PC-3 (cell line): ENCODE data around the gene INPP5D. TPM values are rescaled to one million over a fixed set of nuclear protein-coding genes. Genes with fewer than 3 reads are reported as not detected.

Experiments used
- ATAC-seq: fragments of 200-7000 bp; cut with Tn5 transposase; 2 replicates; pipeline ENCODE4 v1.9.1; 2020; ENCODE audit warnings: mild to moderate bottlenecking, moderate library complexity
- BruUV-seq: library from RNA; stranded (reverse); fragments of 400-500 nt; replicated peaks from 2 replicates; lab custom pipeline; 2021; lab: Mats Ljungman, UMichigan
- CTCF ChIA-PET: fragments of 300-600 bp; sonication (Branson Sonifier 250); formaldehyde crosslinking; loops from one replicate; lab custom pipeline; 2022; ENCODE audit warnings: antibody characterized with exemption; lab: Charles Lee
- POLR2A ChIA-PET: fragments of 300-600 bp; sonication (Branson Sonifier 250); formaldehyde crosslinking; loops from one replicate; lab custom pipeline; 2022; ENCODE audit warnings: antibody characterized with exemption; ENCODE audit not compliant: unreplicated experiment; lab: Charles Lee
- DNase-seq: peaks from one replicate; pipeline ENCODE4 v3.0.0-alpha.2; 2015
- H2AFZ ChIP-seq: fragments of 300-600 bp; sonication (generic); 2 replicates; pipeline ENCODE4 v1.6.0; 2016; ENCODE audit warnings: antibody characterized with exemption, low read length
- H3F3A ChIP-seq: fragments of 300-600 bp; sonication (generic); one replicate; pipeline ENCODE4 v1.6.0; 2017; ENCODE audit warnings: antibody characterized with exemption, low read length, control low read depth, mild to moderate bottlenecking; ENCODE audit not compliant: unreplicated experiment
- H3K27ac ChIP-seq: fragments of 300-600 bp; sonication (generic); 2 replicates; pipeline ENCODE4 v1.5.1; 2016; ENCODE audit warnings: mild to moderate bottlenecking, low read length
- H3K27me3 ChIP-seq: fragments of 300-600 bp; sonication (generic); 2 replicates; pipeline ENCODE4 v1.6.1; 2016; ENCODE audit warnings: low read length, mixed read lengths
- H3K36me3 ChIP-seq: fragments of 300-600 bp; sonication (generic); 2 replicates; pipeline ENCODE4 v1.6.1; 2016; ENCODE audit warnings: low read depth, mixed run types, low read length, mixed read lengths
- H3K4me1 ChIP-seq: fragments of 300-600 bp; sonication (generic); 2 replicates; pipeline ENCODE4 v1.5.1; 2016; ENCODE audit warnings: low read length; ENCODE audit not compliant: insufficient read depth
- H3K4me2 ChIP-seq: fragments of 300-600 bp; sonication (generic); 2 replicates; pipeline ENCODE4 v1.6.0; 2016; ENCODE audit warnings: low read length
- H3K4me3 ChIP-seq: fragments of 300-600 bp; sonication (generic); 2 replicates; pipeline ENCODE4 v1.5.1; 2016; ENCODE audit warnings: mild to moderate bottlenecking, low read length, mixed read lengths
- H3K79me2 ChIP-seq: fragments of 300-600 bp; sonication (generic); 2 replicates; pipeline ENCODE4 v1.6.1; 2017; ENCODE audit warnings: low read length, mixed read lengths
- H3K9ac ChIP-seq: fragments of 300-600 bp; sonication (generic); 2 replicates; pipeline ENCODE4 v1.6.0; 2016; ENCODE audit warnings: mild to moderate bottlenecking, low read length
- H3K9me2 ChIP-seq: fragments of 300-600 bp; sonication (generic); replicated peaks from 2 replicates; pipeline ENCODE4 v1.6.1; 2016; ENCODE audit warnings: mixed run types, low read length, mixed read lengths
- H3K9me3 ChIP-seq: fragments of 300-600 bp; sonication (generic); 2 replicates; pipeline ENCODE4 v1.6.1; 2016; ENCODE audit warnings: low read length, mixed read lengths
- H4K20me1 ChIP-seq: fragments of 300-600 bp; sonication (generic); 2 replicates; pipeline ENCODE4 v1.6.1; 2016; ENCODE audit warnings: low read length, mixed read lengths
- EZH2 ChIP-seq: fragments of 300-600 bp; sonication (generic); IDR thresholded peaks from one replicate; pipeline ENCODE4 v1.6.1; 2017; ENCODE audit warnings: antibody characterized with exemption, mild to moderate bottlenecking, low read length; ENCODE audit not compliant: unreplicated experiment
- EZH2phosphoT487 ChIP-seq: fragments of 300-600 bp; sonication (generic); IDR thresholded peaks from 2 replicates; pipeline ENCODE4 v1.6.1; 2018; ENCODE audit warnings: mild to moderate bottlenecking, antibody characterized with exemption, low read length, borderline replicate concordance
- intact Hi-C: fragments of 100-400 bp; cut with micrococcal nuclease; formaldehyde crosslinking; loops from 2 replicates; pipeline ENCODE4 v1.9.0; 2023
- total RNA-seq: library from RNA; depleted of rRNA; stranded (reverse); fragments of >200 nt; gene quantifications from 2 replicates; pipeline ENCODE4 v1.2.3, GENCODE V29; 2014
- TF ChIP-seq, protein P1 (sequence below): fragments of 300-600 bp; sonication (generic); conservative IDR thresholded peaks from 2 replicates; pipeline ENCODE4 v1.5.1; 2017; ENCODE audit warnings: antibody characterized with exemption, low read depth, mild to moderate bottlenecking, low read length

Gene INPP5D
- total RNA-seq, 1 experiment from 2014 or later = 0.26 TPM

DNA sequence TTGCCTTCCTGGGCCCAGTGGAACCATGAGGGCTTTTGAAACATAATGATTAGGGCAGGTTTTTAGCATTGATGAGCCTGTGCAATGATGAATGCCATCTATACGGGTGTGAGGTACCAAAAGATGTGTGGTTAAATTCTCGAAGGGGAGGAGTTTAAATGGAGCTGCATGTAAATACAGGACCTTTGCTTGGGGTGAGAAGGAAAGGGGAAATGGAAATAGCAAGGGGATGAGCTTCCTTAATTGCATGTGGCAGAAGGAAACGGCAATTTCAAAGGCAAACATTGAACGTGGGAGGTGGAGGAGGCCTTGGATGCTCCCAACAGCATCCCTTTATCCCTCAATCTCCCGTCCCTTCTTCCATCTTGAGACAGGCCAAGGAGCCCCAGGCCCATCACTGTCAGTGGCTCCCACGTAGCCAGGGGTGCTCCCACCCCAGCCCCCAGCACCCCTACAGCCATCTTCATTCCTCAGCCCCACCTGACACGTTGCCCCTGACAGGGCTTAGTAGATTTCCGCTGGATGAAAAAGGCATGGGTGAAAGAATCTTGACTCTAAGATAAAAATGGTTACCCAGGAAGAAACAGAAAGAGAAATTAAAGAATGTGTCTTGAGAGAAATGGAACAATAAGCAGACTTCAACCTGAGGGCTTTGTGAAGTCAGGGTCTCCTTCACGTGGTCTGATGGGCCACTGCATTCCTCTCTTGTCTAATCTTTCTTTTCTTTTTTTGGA lies 32.5 kb downstream of the INPP5D start:
- Histone ChIP-seq H3K36me3 (no peaks in the 10 kb centered on the region), H3K4me3 (no peak overlapping the region), H2AFZ (no peak overlapping the region), H3K9ac (no peak overlapping the region), H3F3A (no peaks in the 10 kb centered on the region), H3K27me3 (no peaks in the 10 kb centered on the region), H3K9me3 (no peaks in the 10 kb centered on the region), H3K27ac (no peak overlapping the region), H3K4me1 (no peaks in the 10 kb centered on the region), H3K4me2 (no peak overlapping the region), H3K9me2 (no peaks in the 10 kb centered on the region), H3K79me2 (no peaks in the 10 kb centered on the region), H4K20me1 (no peaks in the 10 kb centered on the region)
- TF ChIP-seq, protein P1, sequence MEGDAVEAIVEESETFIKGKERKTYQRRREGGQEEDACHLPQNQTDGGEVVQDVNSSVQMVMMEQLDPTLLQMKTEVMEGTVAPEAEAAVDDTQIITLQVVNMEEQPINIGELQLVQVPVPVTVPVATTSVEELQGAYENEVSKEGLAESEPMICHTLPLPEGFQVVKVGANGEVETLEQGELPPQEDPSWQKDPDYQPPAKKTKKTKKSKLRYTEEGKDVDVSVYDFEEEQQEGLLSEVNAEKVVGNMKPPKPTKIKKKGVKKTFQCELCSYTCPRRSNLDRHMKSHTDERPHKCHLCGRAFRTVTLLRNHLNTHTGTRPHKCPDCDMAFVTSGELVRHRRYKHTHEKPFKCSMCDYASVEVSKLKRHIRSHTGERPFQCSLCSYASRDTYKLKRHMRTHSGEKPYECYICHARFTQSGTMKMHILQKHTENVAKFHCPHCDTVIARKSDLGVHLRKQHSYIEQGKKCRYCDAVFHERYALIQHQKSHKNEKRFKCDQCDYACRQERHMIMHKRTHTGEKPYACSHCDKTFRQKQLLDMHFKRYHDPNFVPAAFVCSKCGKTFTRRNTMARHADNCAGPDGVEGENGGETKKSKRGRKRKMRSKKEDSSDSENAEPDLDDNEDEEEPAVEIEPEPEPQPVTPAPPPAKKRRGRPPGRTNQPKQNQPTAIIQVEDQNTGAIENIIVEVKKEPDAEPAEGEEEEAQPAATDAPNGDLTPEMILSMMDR = no peak
- no peak for TF ChIP-seq EZH2
- TF ChIP-seq EZH2phosphoT487 = no peak
- ATAC-seq = no peak
- ChIA-PET POLR2A (no interaction called here), CTCF (no interaction called here)
- BruUV-seq = no TSS peak
- no peak for DNase-seq
- intact Hi-C loops = no loop called here

DNA sequence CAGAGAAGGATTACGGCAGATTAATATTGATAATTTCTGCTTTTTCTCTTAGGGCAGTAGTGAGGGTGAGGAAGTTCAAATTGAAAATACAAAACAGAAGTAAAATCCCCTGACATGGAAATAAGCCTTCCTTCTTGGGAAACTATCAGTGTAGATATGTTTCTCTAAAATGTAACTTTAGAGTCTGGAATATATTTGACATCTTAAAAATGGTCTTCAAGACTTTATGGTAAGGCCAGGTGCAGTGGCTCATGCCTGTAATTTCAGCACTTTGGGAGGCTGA lies 33.0 kb downstream of the INPP5D start:
- no peaks in the 10 kb centered on the region for H3K9me2 ChIP-seq
- H3K79me2 ChIP-seq = no peaks in the 10 kb centered on the region
- POLR2A ChIA-PET = no interaction called here
- no peak for TF ChIP-seq EZH2
- TF ChIP-seq, protein P1 = no peak
- TF ChIP-seq EZH2phosphoT487 = no peak
- DNase-seq (no peak), ATAC-seq (no peak)
- intact Hi-C loops = no loop called here
- no peaks in the 10 kb centered on the region for H3K9me3 ChIP-seq
- no peak overlapping the region for H3K27ac ChIP-seq
- H3F3A ChIP-seq = no peaks in the 10 kb centered on the region
- H3K4me1 ChIP-seq = no peaks in the 10 kb centered on the region
- H3K4me3 ChIP-seq = no peak overlapping the region
- CTCF ChIA-PET = no interaction called here
- H3K36me3 ChIP-seq = no peaks in the 10 kb centered on the region
- no peaks in the 10 kb centered on the region for H3K27me3 ChIP-seq
- H3K4me2 ChIP-seq = no peak overlapping the region
- no peak overlapping the region for H3K9ac ChIP-seq
- H2AFZ ChIP-seq = no peak overlapping the region
- no TSS peak for BruUV-seq
- H4K20me1 ChIP-seq = no peaks in the 10 kb centered on the region

DNA sequence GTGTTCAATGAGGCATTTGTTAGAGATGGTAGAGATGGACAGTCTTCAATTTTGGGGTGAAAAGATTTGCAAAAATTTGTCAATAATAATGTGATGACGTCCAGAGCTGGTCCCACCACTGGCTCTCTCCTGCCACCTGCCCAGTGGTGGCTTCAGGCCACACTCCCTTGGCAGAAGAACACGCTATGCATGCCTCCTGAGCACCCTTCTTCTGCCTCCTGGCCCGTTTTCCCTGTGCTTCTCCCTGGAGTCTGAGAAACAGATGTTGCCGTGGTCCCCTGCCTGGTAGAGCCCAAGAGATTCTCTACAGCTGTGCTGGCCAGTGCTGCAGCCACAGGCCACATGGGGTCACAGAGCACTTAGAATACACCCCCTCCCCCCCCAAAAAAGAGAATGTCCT lies 33.6 kb downstream of the INPP5D start:
- POLR2A ChIA-PET = no interaction called here
- no peak overlapping the region for H3K4me3 ChIP-seq
- no peaks in the 10 kb centered on the region for H3K79me2 ChIP-seq
- no peak overlapping the region for H3K4me2 ChIP-seq
- TF ChIP-seq, protein P1 = no peak
- TF ChIP-seq EZH2 (no peak), EZH2phosphoT487 (no peak)
- H3K27me3 ChIP-seq = no peaks in the 10 kb centered on the region
- ATAC-seq = no peak
- no TSS peak for BruUV-seq
- no peaks in the 10 kb centered on the region for H4K20me1 ChIP-seq
- H3K9me3 ChIP-seq = no peaks in the 10 kb centered on the region
- H3F3A ChIP-seq = no peaks in the 10 kb centered on the region
- CTCF ChIA-PET = no interaction called here
- no peak for DNase-seq
- H2AFZ ChIP-seq = no peak overlapping the region
- no peaks in the 10 kb centered on the region for H3K9me2 ChIP-seq
- H3K36me3 ChIP-seq = no peaks in the 10 kb centered on the region
- no peaks in the 10 kb centered on the region for H3K4me1 ChIP-seq
- H3K27ac ChIP-seq = no peak overlapping the region
- no peak overlapping the region for H3K9ac ChIP-seq
- intact Hi-C loops = no loop called here
